Measurements from ENCODE around the gene RAB39A.

Gene RAB39A

GRCh38 chr11:107956543-107956942, 28.3 kb downstream of the RAB39A start:
- ATAC-seq (ENCODE audit: insufficient read depth, low read depth): no peak
- Histone ChIP-seq H4K20me1 (ENCODE audit: insufficient read depth, low read length) (no peaks in the 10 kb centered on the region), H3K9ac (ENCODE audit: low read depth, low read length) (no peak overlapping the region), H3K27me3 (ENCODE audit: insufficient read depth, low read length, poor library complexity) (no peaks in the 10 kb centered on the region), H3K4me2 (ENCODE audit: insufficient read depth, low read length) (no peak overlapping the region), H2AFZ (ENCODE audit: low read depth, low read length) (no peak overlapping the region), H3K9me3 (ENCODE audit: insufficient read depth, low read length, severe bottlenecking) (no peaks in the 10 kb centered on the region), H3K4me3 (ENCODE audit: low read depth in 1 of 2, low read length in 2 of 2) (no peak overlapping the region), H3K79me2 (ENCODE audit: insufficient read depth, low read length) (no peaks in the 10 kb centered on the region), H3K36me3 (ENCODE audit: insufficient read depth, low read length) (no peaks in the 10 kb centered on the region), H3K27ac (ENCODE audit: low read length) (no peak overlapping the region), H3K4me1 (ENCODE audit: insufficient read depth, low read length) (no peaks in the 10 kb centered on the region)
- TF ChIP-seq, protein P1, sequence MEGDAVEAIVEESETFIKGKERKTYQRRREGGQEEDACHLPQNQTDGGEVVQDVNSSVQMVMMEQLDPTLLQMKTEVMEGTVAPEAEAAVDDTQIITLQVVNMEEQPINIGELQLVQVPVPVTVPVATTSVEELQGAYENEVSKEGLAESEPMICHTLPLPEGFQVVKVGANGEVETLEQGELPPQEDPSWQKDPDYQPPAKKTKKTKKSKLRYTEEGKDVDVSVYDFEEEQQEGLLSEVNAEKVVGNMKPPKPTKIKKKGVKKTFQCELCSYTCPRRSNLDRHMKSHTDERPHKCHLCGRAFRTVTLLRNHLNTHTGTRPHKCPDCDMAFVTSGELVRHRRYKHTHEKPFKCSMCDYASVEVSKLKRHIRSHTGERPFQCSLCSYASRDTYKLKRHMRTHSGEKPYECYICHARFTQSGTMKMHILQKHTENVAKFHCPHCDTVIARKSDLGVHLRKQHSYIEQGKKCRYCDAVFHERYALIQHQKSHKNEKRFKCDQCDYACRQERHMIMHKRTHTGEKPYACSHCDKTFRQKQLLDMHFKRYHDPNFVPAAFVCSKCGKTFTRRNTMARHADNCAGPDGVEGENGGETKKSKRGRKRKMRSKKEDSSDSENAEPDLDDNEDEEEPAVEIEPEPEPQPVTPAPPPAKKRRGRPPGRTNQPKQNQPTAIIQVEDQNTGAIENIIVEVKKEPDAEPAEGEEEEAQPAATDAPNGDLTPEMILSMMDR (IDR thresholded peaks at IDR 0.05; ENCODE audit: borderline replicate concordance, extremely low read depth, low read length, poor library complexity, severe bottlenecking): no peak
- no peak for TF ChIP-seq EZH2 (IDR thresholded peaks at IDR 0.05; ENCODE audit: borderline replicate concordance, low read depth, low read length, severe bottlenecking)
- DNase-seq: no peak

GRCh38 chr11:107957109-107957588, 28.9 kb downstream of the RAB39A start:
- TF ChIP-seq, protein P1 (IDR thresholded peaks at IDR 0.05; ENCODE audit: borderline replicate concordance, extremely low read depth, low read length, poor library complexity, severe bottlenecking): no peak
- no peak for TF ChIP-seq EZH2 (IDR thresholded peaks at IDR 0.05; ENCODE audit: borderline replicate concordance, low read depth, low read length, severe bottlenecking)
- no peaks in the 10 kb centered on the region for H3K36me3 ChIP-seq (ENCODE audit: insufficient read depth, low read length)
- H3K27ac ChIP-seq (ENCODE audit: low read length): no peak overlapping the region
- H3K4me2 ChIP-seq (ENCODE audit: insufficient read depth, low read length): no peak overlapping the region
- H3K9me3 ChIP-seq (ENCODE audit: insufficient read depth, low read length, severe bottlenecking): no peaks in the 10 kb centered on the region
- H3K27me3 ChIP-seq (ENCODE audit: insufficient read depth, low read length, poor library complexity): no peaks in the 10 kb centered on the region
- no peak overlapping the region for H3K4me3 ChIP-seq (ENCODE audit: low read depth in 1 of 2, low read length in 2 of 2)
- no peak overlapping the region for H3K9ac ChIP-seq (ENCODE audit: low read depth, low read length)
- no peaks in the 10 kb centered on the region for H3K4me1 ChIP-seq (ENCODE audit: insufficient read depth, low read length)
- H4K20me1 ChIP-seq (ENCODE audit: insufficient read depth, low read length): no peaks in the 10 kb centered on the region
- H2AFZ ChIP-seq (ENCODE audit: low read depth, low read length): no peak overlapping the region
- DNase-seq (no peak), ATAC-seq (ENCODE audit: insufficient read depth, low read depth) (no peak)
- no peaks in the 10 kb centered on the region for H3K79me2 ChIP-seq (ENCODE audit: insufficient read depth, low read length)

DNA sequence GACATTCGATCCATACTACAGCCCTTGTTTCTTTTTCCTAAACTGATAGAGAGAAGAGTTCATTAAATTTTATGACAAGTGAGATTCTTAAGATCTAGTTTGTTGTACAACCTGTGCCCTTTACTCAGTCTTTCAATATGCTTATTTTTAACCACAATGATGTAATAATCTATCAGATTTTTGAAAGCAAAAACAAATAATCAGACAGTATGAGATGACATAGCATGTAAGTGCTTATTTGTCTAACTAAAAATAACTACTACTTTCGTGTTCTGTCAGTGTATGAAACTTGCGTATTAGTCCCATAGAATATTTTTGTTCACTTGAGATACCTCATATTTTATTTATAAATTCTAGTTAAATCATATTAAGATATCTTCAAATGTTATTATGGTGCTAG, 33.2 kb downstream of the RAB39A start:
- H3K9me3 ChIP-seq (ENCODE audit: insufficient read depth, low read length, severe bottlenecking): no peaks in the 10 kb centered on the region

More for the DNA sequence above, 33.2 kb downstream of the RAB39A start:
- Histone ChIP-seq H4K20me1 (ENCODE audit: insufficient read depth, low read length) (no peaks in the 10 kb centered on the region), H3K27me3 (ENCODE audit: insufficient read depth, low read length, poor library complexity) (no peaks in the 10 kb centered on the region), H3K27ac (ENCODE audit: low read length) (no peak overlapping the region), H3K4me2 (ENCODE audit: insufficient read depth, low read length) (no peak overlapping the region), H2AFZ (ENCODE audit: low read depth, low read length) (no peak overlapping the region), H3K36me3 (ENCODE audit: insufficient read depth, low read length) (no peaks in the 10 kb centered on the region), H3K9ac (ENCODE audit: low read depth, low read length) (no peak overlapping the region), H3K79me2 (ENCODE audit: insufficient read depth, low read length) (no peaks in the 10 kb centered on the region), H3K4me1 (ENCODE audit: insufficient read depth, low read length) (no peaks in the 10 kb centered on the region), H3K4me3 (ENCODE audit: low read depth in 1 of 2, low read length in 2 of 2) (no peak overlapping the region)
- TF ChIP-seq EZH2 (IDR thresholded peaks at IDR 0.05; ENCODE audit: borderline replicate concordance, low read depth, low read length, severe bottlenecking): no peak
- TF ChIP-seq, protein P1 (IDR thresholded peaks at IDR 0.05; ENCODE audit: borderline replicate concordance, extremely low read depth, low read length, poor library complexity, severe bottlenecking): no peak
- DNase-seq (no peak), ATAC-seq (ENCODE audit: insufficient read depth, low read depth) (no peak)

Data from DND-41 (cell line).